ENCODE results near the gene VPS25.

The VPS25 gene

DNA sequence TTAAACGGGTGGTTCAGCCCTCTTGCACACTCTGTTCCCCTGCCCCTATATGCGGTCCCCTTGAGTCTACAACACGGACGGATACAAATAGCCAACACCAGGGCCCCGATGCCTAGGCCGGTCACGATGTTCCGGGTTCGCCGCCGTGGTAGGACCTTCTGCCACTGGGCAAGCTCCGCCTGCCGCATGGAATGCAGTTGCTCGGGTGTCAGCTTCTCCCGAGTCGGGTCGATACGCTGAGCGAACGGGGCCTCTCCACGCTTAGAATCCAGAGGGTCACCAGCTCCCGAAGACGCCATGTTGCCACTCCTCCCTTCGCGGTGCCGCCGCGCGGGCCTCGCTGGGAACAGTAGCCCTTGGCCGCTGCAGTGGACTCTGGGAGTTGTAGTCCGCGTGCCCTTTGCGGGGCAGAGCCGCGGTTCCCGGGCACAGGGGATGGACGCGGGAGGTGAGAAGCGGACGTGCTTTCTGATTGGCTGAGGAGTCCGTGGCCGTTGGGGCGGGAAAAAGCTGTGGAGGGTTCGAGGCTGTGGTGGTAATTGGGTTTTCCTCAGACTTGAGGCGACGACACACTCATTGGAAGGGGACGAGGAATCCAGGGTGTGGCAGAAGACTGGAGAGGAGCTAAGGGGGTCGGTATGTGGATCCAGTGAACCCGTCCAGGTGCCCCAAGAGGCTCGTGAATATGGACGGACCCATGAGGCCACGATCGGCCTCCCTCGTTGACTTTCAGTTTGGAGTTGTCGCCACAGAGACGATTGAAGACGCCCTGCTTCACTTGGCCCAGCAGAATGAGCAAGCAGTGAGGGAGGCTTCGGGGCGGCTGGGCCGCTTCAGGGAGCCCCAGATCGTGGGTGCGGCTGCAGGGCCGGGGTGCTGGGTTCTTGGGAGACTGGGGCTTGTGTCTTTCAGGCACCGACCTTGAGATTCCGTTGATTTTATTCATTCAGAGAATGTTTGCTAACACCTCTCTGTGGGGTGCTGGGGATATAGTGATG, 25.4 kb downstream of the VPS25 start, which contains the start of the genes CNTD1 and COA3 (continued):
- TF ChIP-seq GLIS2 (tag by site-specific recombination; IDR thresholded peaks at IDR 0.05) (peak; percentile 73), ZNF24 (tag by site-specific recombination; IDR thresholded peaks at IDR 0.05) (peak; percentile 16; the same call in 1 of the 2 replicates), SALL2 (tag by site-specific recombination; IDR thresholded peaks at IDR 0.05; ENCODE audit: borderline replicate concordance) (no peak), ZNF138 (tag by site-specific recombination; IDR thresholded peaks at IDR 0.05; ENCODE audit: borderline replicate concordance) (no peak), ZSCAN30 (tag by site-specific recombination; IDR thresholded peaks at IDR 0.05) (no peak), ZNF514 (tag by site-specific recombination; IDR thresholded peaks at IDR 0.05) (no peak), ZEB2 (tag by site-specific recombination; IDR thresholded peaks at IDR 0.05) (peak; percentile 74; the same call in 1 of the 2 replicates), ZNF324 (tag by site-specific recombination; IDR thresholded peaks at IDR 0.05) (no peak), ZNF175 (tag by site-specific recombination; IDR thresholded peaks at IDR 0.05) (no peak), ZNF707 (tag by site-specific recombination; IDR thresholded peaks at IDR 0.05) (no peak; the same call in 1 of the 2 replicates), ZNF629 (tag by site-specific recombination; IDR thresholded peaks at IDR 0.05) (peak; percentile 41; the same call in 1 of the 2 replicates), ZNF560 (tag by site-specific recombination; IDR thresholded peaks at IDR 0.05; ENCODE audit: borderline replicate concordance) (no peak), ZNF10 (tag by site-specific recombination; IDR thresholded peaks at IDR 0.05) (no peak), ZNF169 (tag by site-specific recombination; IDR thresholded peaks at IDR 0.05) (no peak), ZNF600 (tag by site-specific recombination; IDR thresholded peaks at IDR 0.05) (peak; percentile 81), ZNF76 (tag by site-specific recombination; IDR thresholded peaks at IDR 0.05; ENCODE audit: borderline replicate concordance, low read depth) (peak; percentile 99), REPIN1 (tag by site-specific recombination; IDR thresholded peaks at IDR 0.05; ENCODE audit: low read depth) (no peak), ZNF274 (IDR thresholded peaks at IDR 0.05; ENCODE audit: low read length) (no peak), ZNF274 (tag by site-specific recombination; IDR thresholded peaks at IDR 0.05; ENCODE audit: borderline replicate concordance) (no peak), ZNF561 (tag by site-specific recombination; IDR thresholded peaks at IDR 0.05; ENCODE audit: borderline replicate concordance) (no peak; the same call in 1 of the 2 replicates), ZNF768 (tag by site-specific recombination; IDR thresholded peaks at IDR 0.05) (peak; percentile 25; the same call in 1 of the 2 replicates)
- TF ChIP-seq, protein P1, sequence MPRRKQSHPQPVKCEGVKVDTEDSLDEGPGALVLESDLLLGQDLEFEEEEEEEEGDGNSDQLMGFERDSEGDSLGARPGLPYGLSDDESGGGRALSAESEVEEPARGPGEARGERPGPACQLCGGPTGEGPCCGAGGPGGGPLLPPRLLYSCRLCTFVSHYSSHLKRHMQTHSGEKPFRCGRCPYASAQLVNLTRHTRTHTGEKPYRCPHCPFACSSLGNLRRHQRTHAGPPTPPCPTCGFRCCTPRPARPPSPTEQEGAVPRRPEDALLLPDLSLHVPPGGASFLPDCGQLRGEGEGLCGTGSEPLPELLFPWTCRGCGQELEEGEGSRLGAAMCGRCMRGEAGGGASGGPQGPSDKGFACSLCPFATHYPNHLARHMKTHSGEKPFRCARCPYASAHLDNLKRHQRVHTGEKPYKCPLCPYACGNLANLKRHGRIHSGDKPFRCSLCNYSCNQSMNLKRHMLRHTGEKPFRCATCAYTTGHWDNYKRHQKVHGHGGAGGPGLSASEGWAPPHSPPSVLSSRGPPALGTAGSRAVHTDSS (tag by site-specific recombination; IDR thresholded peaks at IDR 0.05) = no peak
- TF ChIP-seq, protein P2, sequence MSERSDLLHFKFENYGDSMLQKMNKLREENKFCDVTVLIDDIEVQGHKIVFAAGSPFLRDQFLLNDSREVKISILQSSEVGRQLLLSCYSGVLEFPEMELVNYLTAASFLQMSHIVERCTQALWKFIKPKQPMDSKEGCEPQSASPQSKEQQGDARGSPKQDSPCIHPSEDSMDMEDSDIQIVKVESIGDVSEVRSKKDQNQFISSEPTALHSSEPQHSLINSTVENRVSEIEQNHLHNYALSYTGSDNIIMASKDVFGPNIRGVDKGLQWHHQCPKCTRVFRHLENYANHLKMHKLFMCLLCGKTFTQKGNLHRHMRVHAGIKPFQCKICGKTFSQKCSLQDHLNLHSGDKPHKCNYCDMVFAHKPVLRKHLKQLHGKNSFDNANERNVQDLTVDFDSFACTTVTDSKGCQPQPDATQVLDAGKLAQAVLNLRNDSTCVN (tag by site-specific recombination; optimal IDR thresholded peaks at IDR 0.05) = peak; percentile 90
- TF ChIP-seq, protein P3, sequence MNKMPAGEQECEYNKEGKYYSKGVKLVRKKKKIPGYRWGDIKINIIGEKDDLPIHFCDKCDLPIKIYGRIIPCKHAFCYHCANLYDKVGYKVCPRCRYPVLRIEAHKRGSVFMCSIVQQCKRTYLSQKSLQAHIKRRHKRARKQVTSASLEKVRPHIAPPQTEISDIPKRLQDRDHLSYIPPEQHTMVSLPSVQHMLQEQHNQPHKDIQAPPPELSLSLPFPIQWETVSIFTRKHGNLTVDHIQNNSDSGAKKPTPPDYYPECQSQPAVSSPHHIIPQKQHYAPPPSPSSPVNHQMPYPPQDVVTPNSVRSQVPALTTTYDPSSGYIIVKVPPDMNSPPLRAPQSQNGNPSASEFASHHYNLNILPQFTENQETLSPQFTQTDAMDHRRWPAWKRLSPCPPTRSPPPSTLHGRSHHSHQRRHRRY (tag by site-specific recombination; IDR thresholded peaks at IDR 0.05) = no peak
- TF ChIP-seq, protein P4, sequence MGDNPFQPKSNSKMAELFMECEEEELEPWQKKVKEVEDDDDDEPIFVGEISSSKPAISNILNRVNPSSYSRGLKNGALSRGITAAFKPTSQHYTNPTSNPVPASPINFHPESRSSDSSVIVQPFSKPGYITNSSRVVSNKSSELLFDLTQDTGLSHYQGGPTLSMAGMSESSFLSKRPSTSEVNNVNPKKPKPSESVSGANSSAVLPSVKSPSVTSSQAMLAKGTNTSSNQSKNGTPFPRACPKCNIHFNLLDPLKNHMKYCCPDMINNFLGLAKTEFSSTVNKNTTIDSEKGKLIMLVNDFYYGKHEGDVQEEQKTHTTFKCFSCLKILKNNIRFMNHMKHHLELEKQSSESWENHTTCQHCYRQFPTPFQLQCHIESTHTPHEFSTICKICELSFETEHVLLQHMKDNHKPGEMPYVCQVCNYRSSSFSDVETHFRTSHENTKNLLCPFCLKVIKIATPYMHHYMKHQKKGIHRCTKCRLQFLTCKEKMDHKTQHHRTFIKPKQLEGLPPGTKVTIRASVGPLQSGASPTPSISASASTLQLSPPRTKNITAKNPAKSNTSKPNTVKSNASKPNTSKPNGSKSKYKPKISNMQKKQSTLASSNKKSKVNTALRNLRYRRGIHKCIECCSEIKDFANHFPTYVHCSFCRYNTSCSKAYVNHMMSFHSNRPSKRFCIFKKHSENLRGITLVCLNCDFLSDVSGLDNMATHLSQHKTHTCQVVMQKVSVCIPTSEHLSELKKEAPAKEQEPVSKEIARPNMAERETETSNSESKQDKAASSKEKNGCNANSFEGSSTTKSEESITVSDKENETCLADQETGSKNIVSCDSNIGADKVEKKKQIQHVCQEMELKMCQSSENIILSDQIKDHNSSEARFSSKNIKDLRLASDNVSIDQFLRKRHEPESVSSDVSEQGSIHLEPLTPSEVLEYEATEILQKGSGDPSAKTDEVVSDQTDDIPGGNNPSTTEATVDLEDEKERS (tag by site-specific recombination; IDR thresholded peaks at IDR 0.05) = no peak
- TF ChIP-seq, protein P5, sequence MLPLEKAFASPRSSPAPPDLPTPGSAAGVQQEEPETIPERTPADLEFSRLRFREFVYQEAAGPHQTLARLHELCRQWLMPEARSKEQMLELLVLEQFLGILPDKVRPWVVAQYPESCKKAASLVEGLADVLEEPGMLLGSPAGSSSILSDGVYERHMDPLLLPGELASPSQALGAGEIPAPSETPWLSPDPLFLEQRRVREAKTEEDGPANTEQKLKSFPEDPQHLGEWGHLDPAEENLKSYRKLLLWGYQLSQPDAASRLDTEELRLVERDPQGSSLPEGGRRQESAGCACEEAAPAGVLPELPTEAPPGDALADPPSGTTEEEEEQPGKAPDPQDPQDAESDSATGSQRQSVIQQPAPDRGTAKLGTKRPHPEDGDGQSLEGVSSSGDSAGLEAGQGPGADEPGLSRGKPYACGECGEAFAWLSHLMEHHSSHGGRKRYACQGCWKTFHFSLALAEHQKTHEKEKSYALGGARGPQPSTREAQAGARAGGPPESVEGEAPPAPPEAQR (tag by site-specific recombination; IDR thresholded peaks at IDR 0.05) = 0 out of 2 replicates have a peak, but pooled peaks have one; percentile 49
